TTC549 (cell line): Measurements from ENCODE around the gene PROCA1.

Experiments used
- FAIRE-seq: peaks from 2 replicates; lab custom pipeline; 2012; peaks lifted over from hg19 to GRCh38; lab: Jason Lieb, UNC

The PROCA1 gene

GRCh38 chr17:28707339-28707720, 4.4 kb downstream of the PROCA1 start:
- no peak for FAIRE-seq

GRCh38 chr17:28706471-28707338, 5.0 kb downstream of the PROCA1 start:
- no peak for FAIRE-seq

GRCh38 chr17:28705728-28706334, 5.9 kb downstream of the PROCA1 start:
- no peak for FAIRE-seq

GRCh38 chr17:28705074-28705659, 6.5 kb downstream of the PROCA1 start:
- FAIRE-seq = no peak

- no peak for FAIRE-seq
Measured at GRCh38 chr17:28704219-28704858, 7.3 kb downstream of the PROCA1 start.

GRCh38 chr17:28703552-28704218, 8.0 kb downstream of the PROCA1 start:
- FAIRE-seq = no peak

GRCh38 chr17:28702752-28703150, 8.9 kb downstream of the PROCA1 start:
- FAIRE-seq = no peak

GRCh38 chr17:28702026-28702751, 9.5 kb downstream of the PROCA1 start:
- FAIRE-seq = no peak

- no peak for FAIRE-seq
Measured at GRCh38 chr17:28700830-28701492, 10.7 kb downstream of the PROCA1 start.

GRCh38 chr17:28700278-28700677, 11.4 kb downstream of the PROCA1 start:
- no peak for FAIRE-seq

GRCh38 chr17:28698253-28698941, 13.3 kb downstream of the PROCA1 start:
- no peak for FAIRE-seq

- FAIRE-seq = no peak
Measured at GRCh38 chr17:28693869-28694268, 17.8 kb downstream of the PROCA1 start.

- no peak for FAIRE-seq
Measured at GRCh38 chr17:28689011-28689410, 22.7 kb downstream of the PROCA1 start.

- no peak for FAIRE-seq
Measured at GRCh38 chr17:28688481-28688880, 23.2 kb downstream of the PROCA1 start.

GRCh38 chr17:28686296-28686695, 25.4 kb downstream of the PROCA1 start:
- FAIRE-seq = no peak

GRCh38 chr17:28685366-28685765, 26.3 kb downstream of the PROCA1 start:
- no peak for FAIRE-seq

GRCh38 chr17:28684963-28685362, 26.7 kb downstream of the PROCA1 start:
- FAIRE-seq = no peak

GRCh38 chr17:28682655-28683054, 29.0 kb downstream of the PROCA1 start:
- no peak for FAIRE-seq

- FAIRE-seq = no peak
Measured at GRCh38 chr17:28675980-28676379, 35.7 kb downstream of the PROCA1 start.

- FAIRE-seq = no peak
Measured at GRCh38 chr17:28675490-28675889, 36.2 kb downstream of the PROCA1 start.

GRCh38 chr17:28669918-28670317, 41.8 kb downstream of the PROCA1 start:
- FAIRE-seq = no peak
